HepG2 (cell line): ENCODE measurements around the gene NCAPD2. TPM values are rescaled to one million over a fixed set of nuclear protein-coding genes. Genes with fewer than 3 reads are reported as not detected.

Source experiments
- HDAC6 ChIP-seq: fragments of 200-600 bp; sonication (generic); IDR thresholded peaks from 2 replicates; pipeline ENCODE4 v1.7.0; 2017; ENCODE audit warnings: mild to moderate bottlenecking, antibody characterized with exemption, low read length, low read depth
- KLF15 ChIP-seq: sonication (generic); formaldehyde crosslinking; IDR thresholded peaks from 2 replicates; pipeline ENCODE4 v1.8.1; 2023; ENCODE audit warnings: borderline replicate concordance, mild to moderate bottlenecking, inconsistent platforms, missing genetic modification reagents, mixed read lengths
- ONECUT2 ChIP-seq: sonication (generic); formaldehyde crosslinking; IDR thresholded peaks from 2 replicates; pipeline ENCODE4 v1.4.0; 2020; ENCODE audit warnings: missing genetic modification reagents
- SMC3 ChIP-seq: IDR thresholded peaks from 2 replicates; pipeline ENCODE4 v1.6.1; 2011; ENCODE audit warnings: low read length, improper control_type of control experiment
- SRF ChIP-seq: IDR thresholded peaks from 2 replicates; pipeline ENCODE4 v1.6.1; 2011; ENCODE audit warnings: mild to moderate bottlenecking, low read depth, low read length, moderate library complexity
- STAG1 ChIP-seq: sonication (generic); formaldehyde crosslinking; IDR thresholded peaks from 2 replicates; pipeline ENCODE4 v1.4.0; 2020; ENCODE audit warnings: missing genetic modification reagents
- TEAD2 ChIP-seq: sonication (generic); formaldehyde crosslinking; IDR thresholded peaks from 2 replicates; pipeline ENCODE4 v1.9.0; 2021; ENCODE audit warnings: missing genetic modification reagents
- TRIM24 ChIP-seq: sonication (generic); formaldehyde crosslinking; IDR thresholded peaks from 2 replicates; pipeline ENCODE4 v1.8.0; 2022; ENCODE audit warnings: mild to moderate bottlenecking, missing genetic modification reagents
- ZFP1 ChIP-seq: IDR thresholded peaks from 2 replicates; pipeline ENCODE4 v1.6.1; 2016
- ZFP62 ChIP-seq: sonication (generic); formaldehyde crosslinking; IDR thresholded peaks from 2 replicates; pipeline ENCODE4 v1.4.0; 2020; ENCODE audit warnings: missing genetic modification reagents
- ZNF251 ChIP-seq: sonication (generic); formaldehyde crosslinking; IDR thresholded peaks from 2 replicates; pipeline ENCODE4 v1.9.0; 2021; ENCODE audit warnings: mild to moderate bottlenecking, missing genetic modification reagents
- ZNF589 ChIP-seq: sonication (generic); formaldehyde crosslinking; conservative IDR thresholded peaks from 2 replicates; pipeline ENCODE4 v1.8.0; 2022; ENCODE audit warnings: mild to moderate bottlenecking, moderate library complexity, missing genetic modification reagents
- ZNF792 ChIP-seq: IDR thresholded peaks from 2 replicates; pipeline ENCODE4 v1.6.1; 2016
- polyA plus RNA-seq, 8 experiments: library from polyadenylated mRNA; depleted of rRNA in 3 of 8; stranded (reverse) in 7 of 8; unstranded in 1 of 8; fragments of >200 nt; fragmentation: Illumina TruSeq in 4 of 8; extraction: Trizol in 4 of 8; gene quantifications; 2 replicates each; pipeline versions ENCODE4 v1.2.1 to v1.2.3, GENCODE V29; 2011 to 2016; ENCODE audit warnings: low read depth in 4 of 8, missing spikeins in 1 of 8, mixed read lengths in 1 of 8; ENCODE audit not compliant: insufficient read depth in 1 of 8
- total RNA-seq, 5 experiments: library from RNA; depleted of rRNA; stranded (reverse); fragments of >200 nt; fragmentation: Illumina TruSeq; extraction: Trizol; gene quantifications; 2 replicates each; pipeline ENCODE4 v1.2.3, GENCODE V29; 2016; ENCODE audit warnings: low read depth in 1 of 5
- TF ChIP-seq, protein P1 (sequence below): sonication (generic); formaldehyde crosslinking; IDR thresholded peaks from 2 replicates; pipeline ENCODE4 v1.5.1; 2020; ENCODE audit warnings: missing genetic modification reagents, mild to moderate bottlenecking, borderline replicate concordance

NCAPD2 gene
- total and polyA plus RNA-seq, 2 of the 13 experiments (the other 11 are each of a cell fraction or from before 2014, with no cell fraction given) = 51.1 to 65.6 TPM

DNA sequence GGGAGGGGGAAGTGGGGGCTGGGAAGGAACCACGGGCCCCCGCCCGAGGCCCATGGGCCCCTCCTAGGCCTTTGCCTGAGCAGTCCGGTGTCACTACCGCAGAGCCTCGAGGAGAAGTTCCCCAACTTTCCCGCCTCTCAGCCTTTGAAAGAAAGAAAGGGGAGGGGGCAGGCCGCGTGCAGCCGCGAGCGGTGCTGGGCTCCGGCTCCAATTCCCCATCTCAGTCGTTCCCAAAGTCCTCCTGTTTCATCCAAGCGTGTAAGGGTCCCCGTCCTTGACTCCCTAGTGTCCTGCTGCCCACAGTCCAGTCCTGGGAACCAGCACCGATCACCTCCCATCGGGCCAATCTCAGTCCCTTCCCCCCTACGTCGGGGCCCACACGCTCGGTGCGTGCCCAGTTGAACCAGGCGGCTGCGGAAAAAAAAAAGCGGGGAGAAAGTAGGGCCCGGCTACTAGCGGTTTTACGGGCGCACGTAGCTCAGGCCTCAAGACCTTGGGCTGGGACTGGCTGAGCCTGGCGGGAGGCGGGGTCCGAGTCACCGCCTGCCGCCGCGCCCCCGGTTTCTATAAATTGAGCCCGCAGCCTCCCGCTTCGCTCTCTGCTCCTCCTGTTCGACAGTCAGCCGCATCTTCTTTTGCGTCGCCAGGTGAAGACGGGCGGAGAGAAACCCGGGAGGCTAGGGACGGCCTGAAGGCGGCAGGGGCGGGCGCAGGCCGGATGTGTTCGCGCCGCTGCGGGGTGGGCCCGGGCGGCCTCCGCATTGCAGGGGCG is 40.2 kb downstream of the NCAPD2 start, which contains the start of gene GAPDH (continued):
- TF ChIP-seq SMC3 (no peak), ZNF589 (CRISPR knock-in tag) (peak; percentile 52; the same call in 1 of the 2 replicates), ZFP62 (no peak), ZFP1 (peak; percentile 65; the same call in 1 of the 2 replicates), SRF (peak; percentile 45; the same call in 1 of the 2 replicates), TEAD2 (CRISPR knock-in tag) (no peak), HDAC6 (peak; percentile 86; the same call in 1 of the 2 replicates), ONECUT2 (no peak), STAG1 (CRISPR knock-in tag) (no peak), TRIM24 (CRISPR knock-in tag) (no peak), ZNF792 (CRISPR knock-in tag) (0 out of 2 replicates have a peak, but pooled peaks have one; percentile 15), KLF15 (peak; percentile 51; the same call in 1 of the 2 replicates), ZNF251 (0 out of 2 replicates have a peak, but pooled peaks have one; percentile 32)
- TF ChIP-seq, protein P1, sequence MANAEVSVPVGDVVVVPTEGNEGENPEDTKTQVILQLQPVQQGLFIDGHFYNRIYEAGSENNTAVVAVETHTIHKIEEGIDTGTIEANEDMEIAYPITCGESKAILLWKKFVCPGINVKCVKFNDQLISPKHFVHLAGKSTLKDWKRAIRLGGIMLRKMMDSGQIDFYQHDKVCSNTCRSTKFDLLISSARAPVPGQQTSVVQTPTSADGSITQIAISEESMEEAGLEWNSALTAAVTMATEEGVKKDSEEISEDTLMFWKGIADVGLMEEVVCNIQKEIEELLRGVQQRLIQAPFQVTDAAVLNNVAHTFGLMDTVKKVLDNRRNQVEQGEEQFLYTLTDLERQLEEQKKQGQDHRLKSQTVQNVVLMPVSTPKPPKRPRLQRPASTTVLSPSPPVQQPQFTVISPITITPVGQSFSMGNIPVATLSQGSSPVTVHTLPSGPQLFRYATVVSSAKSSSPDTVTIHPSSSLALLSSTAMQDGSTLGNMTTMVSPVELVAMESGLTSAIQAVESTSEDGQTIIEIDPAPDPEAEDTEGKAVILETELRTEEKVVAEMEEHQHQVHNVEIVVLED (CRISPR knock-in tag) = peak; percentile 87; the same call in 1 of the 2 replicates
- TF ChIP-seq, all 625 proteins: peak for 316
